IPS-NIHi11 (cell line): ENCODE data around the gene IGSF21.

Experiments
- DNase-seq: peaks from one replicate; pipeline ENCODE4 v3.0.0; 2012; ENCODE audit warnings: mixed read lengths, low spot score

Gene IGSF21

GRCh38 chr1:18097206-18097605 is 10.4 kb upstream of the IGSF21 start:
- DNase-seq, result no peak

- DNase-seq, result no peak
These were observed 8.6 kb upstream of the IGSF21 start for GRCh38 chr1:18099026-18099425.

GRCh38 chr1:18100060-18100459 is 7.5 kb upstream of the IGSF21 start:
- no peak for DNase-seq

- DNase-seq, result peak; percentile 82
These were observed 7.0 kb upstream of the IGSF21 start for GRCh38 chr1:18100491-18101063.

DNA sequence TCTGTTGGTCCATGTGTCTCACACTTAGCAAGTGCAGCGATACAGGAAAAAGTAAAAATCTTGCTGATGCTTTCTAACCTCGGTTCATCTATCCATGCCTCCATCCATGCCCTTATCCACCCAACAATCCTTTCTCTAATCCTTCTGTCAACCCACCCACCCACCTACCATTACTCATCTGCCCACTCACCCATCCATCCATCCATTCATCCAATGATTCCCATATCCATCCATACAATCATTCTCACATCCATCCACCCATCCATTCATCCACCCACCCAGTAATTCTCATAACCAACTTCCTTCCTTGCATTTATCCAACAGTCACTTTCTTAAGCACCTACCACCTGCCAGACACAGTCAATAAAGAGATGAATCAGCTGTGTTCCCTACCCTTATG is 6.1 kb upstream of the IGSF21 start:
- DNase-seq, result no peak

- no peak for DNase-seq
These were observed 3.7 kb upstream of the IGSF21 start for GRCh38 chr1:18103788-18104421.

GRCh38 chr1:18104546-18105100 is 3.0 kb upstream of the IGSF21 start:
- DNase-seq, result no peak

- no peak for DNase-seq
These were observed 2.4 kb upstream of the IGSF21 start for GRCh38 chr1:18105196-18105595.

DNA sequence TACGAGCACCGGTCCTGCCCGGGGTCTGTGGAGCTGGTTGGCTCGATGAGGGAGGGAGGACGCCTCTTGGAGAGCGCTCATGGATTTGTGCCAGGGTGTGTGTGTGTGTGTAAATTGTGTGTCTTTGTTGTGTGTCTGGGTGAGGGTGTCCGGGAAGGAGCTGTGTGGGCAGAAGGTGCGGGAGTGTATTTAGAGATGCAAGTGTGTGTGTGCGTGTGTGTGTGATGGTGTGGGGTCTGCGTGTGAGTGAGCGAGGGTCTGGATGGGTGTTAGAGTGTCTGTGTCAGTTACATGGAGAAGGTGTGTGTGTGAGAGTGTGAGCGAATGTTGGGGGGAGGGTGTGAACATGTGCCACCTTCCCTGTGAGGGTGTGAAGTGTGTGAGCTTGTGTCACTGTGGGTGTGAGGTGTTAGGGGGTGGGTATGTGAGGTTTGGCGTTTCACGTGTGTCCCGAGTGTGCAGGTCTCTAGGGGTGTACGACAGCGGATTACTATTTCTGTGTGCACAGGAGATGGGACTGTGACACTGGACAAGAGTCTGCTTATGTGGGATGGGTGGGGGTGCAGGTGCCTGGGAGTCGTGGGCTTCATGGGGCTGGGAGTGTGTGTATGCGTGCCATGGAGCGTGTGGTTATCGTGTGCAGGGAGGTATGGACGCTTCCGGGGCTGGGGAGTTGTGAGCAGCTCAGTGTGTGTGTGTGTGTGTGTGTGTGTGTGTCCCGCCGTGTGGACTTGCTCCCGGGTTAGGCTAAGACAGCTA is 880 bp downstream of the IGSF21 start:
- no peak for DNase-seq

- DNase-seq, result no peak
These were observed 1.6 kb downstream of the IGSF21 start for GRCh38 chr1:18109058-18109755.

GRCh38 chr1:18109756-18110597 is 2.4 kb downstream of the IGSF21 start:
- DNase-seq, result peak; percentile 84

DNA sequence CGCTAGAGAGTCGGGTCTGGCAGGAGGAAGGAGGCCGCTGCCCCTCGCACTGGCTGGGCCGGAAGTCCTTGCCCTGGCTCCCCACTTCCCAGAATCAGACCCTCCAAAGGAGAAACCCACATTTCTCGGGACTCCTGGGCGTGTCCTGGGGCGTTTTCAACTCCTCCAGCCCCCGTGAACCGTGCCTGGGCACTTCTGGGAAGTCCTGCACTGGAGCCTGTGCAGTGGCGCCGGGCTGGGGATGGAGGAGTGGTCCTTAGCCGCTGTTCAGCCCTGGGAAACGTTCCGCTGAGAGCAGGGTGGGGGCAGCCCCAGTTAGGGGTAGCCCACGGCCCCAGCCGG is 3.0 kb downstream of the IGSF21 start:
- DNase-seq, result no peak

DNA sequence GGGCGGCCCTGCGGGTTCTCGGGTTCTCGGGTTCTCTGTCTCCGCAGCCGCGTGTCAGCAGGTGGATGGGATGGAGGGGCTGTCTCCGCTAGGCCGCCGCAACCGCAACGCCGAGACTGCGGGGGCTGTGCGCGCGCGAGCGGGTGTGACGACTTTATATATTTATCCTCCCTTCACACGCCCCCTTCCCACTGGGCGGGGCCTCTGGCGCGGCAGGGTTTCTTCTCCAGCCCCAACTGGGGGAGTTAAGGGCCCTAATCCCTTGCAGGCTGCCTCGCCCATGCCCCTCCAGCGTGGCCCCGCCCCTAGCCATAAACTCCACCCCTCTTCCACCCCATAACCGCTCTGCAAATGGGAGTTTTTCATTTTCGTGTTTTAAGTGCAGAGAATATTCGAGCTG is 3.4 kb downstream of the IGSF21 start:
- peak; percentile 67 for DNase-seq

DNA sequence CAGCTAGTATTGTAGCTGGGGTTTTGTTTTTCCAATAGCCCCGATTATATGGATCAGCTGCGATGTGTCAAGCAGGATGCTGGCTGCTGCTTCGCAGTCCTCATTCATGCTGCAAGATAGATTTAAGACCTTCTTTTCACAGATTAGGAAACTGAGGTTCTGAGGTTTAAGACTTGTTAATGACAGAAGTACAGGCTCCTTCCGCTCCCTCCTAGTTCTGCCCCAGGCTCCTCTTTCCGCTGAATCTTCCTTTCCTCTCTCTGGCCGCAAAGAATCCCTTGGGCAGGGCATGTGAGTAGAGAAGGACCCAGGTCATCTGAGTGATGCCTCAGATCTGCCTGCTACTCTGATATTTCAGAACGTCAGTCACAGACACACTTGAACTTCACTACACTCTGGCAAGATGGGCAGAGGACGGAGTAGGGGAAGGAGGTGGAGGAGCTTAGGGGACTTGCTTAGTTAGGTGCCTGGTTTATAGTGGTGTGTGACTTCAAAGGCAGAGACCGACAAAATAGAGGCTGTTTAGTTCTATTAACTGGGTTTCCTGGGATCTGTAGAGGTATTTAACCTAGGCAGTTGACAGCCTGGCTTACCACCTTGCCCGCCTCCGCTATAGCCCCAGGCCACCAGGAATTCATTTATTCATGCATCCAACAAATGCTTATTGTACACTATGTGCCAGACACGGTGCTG is 4.2 kb downstream of the IGSF21 start:
- no peak for DNase-seq

- no peak for DNase-seq
These were observed 5.0 kb downstream of the IGSF21 start for GRCh38 chr1:18112611-18113010.

GRCh38 chr1:18114726-18115410 is 7.3 kb downstream of the IGSF21 start:
- no peak for DNase-seq

- DNase-seq, result no peak
These were observed 9.2 kb downstream of the IGSF21 start for GRCh38 chr1:18116777-18117176.

- DNase-seq, result no peak
These were observed 10.5 kb downstream of the IGSF21 start for GRCh38 chr1:18118078-18118477.

DNA sequence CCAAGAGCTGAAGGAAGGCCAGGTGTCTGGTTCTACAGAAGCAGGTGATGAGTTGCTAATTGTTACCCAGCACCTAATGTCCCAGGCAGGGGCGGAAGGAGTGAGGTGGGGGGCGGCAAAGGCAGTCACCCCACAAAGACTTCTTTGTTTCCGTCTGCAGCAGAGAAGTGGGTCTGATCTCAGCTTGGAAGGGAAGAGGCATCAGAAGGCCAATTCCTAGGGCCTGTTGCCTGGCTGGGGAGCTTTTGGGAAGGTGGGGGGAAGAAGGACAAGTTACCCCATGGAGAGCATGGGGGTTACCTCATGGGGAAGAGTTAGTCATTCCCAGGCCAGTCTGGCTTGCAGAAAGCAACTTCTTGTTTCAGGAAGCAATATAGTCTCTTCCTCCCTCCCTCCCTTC is 10.9 kb downstream of the IGSF21 start:
- no peak for DNase-seq

DNA sequence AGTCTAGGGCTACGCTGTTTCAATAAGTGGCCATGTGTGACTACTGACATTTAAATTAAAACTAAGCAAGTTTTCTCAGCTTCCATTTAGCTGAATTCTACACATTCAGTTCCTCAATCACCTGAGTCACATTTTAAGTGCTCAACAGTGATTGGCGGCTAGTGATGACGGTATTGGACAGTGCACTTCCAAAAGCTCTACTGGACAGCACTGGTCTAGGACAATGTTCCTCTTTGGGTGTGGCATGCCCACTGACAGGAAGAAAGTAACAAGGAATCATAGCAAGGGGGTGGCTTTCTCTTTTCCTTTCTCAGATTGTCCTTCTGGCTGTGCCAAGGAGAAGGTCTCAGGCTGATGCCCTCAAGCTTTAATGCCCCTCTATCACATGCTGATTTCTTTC is 11.7 kb downstream of the IGSF21 start:
- DNase-seq, result no peak
